GM23338 (cell line): ENCODE data around the gene RNFT2. TPM values are rescaled to one million over a fixed set of nuclear protein-coding genes. Genes with fewer than 3 reads are reported as not detected.

Experiments used
- ATAC-seq: fragments of 200-7000 bp; cut with Tn5 transposase; 3 replicates; pipeline ENCODE4 v1.9.1; 2020
- DNase-seq: peaks from one replicate; pipeline ENCODE4 v3.0.0-alpha.2; 2015; ENCODE audit warnings: low spot score
- H2AFZ ChIP-seq: fragments of 200-600 bp; sonication (generic); 2 replicates; pipeline ENCODE4 v1.8.0; 2016; ENCODE audit warnings: antibody characterized with exemption, mild to moderate bottlenecking, moderate library complexity
- H3F3A ChIP-seq: fragments of 200-600 bp; sonication (generic); replicated peaks from 2 replicates; pipeline ENCODE4 v1.8.0; 2017; ENCODE audit warnings: antibody characterized with exemption, mixed run types, low read depth
- H3K27ac ChIP-seq: fragments of 200-600 bp; sonication (generic); 2 replicates; pipeline ENCODE4 v1.6.1; 2016; ENCODE audit warnings: low read depth
- H3K27me3 ChIP-seq: fragments of 200-600 bp; sonication (generic); 2 replicates; pipeline ENCODE4 v1.8.0; 2016; ENCODE audit warnings: mild to moderate bottlenecking, mixed run types, moderate library complexity; ENCODE audit not compliant: insufficient read depth
- H3K36me3 ChIP-seq: fragments of 200-600 bp; sonication (generic); 2 replicates; pipeline ENCODE4 v1.8.0; 2016; ENCODE audit warnings: mild to moderate bottlenecking; ENCODE audit not compliant: insufficient read depth
- H3K4me1 ChIP-seq: fragments of 200-600 bp; sonication (generic); 2 replicates; pipeline ENCODE4 v1.8.0; 2016; ENCODE audit warnings: mild to moderate bottlenecking, moderate library complexity; ENCODE audit not compliant: insufficient read depth
- H3K4me2 ChIP-seq: fragments of 200-600 bp; sonication (generic); 2 replicates; pipeline ENCODE4 v1.7.1; 2017; ENCODE audit warnings: mixed run types
- H3K4me3 ChIP-seq: fragments of 200-600 bp; sonication (generic); 2 replicates; pipeline ENCODE4 v1.6.1; 2016; ENCODE audit warnings: mixed run types
- H3K79me2 ChIP-seq: fragments of 200-600 bp; sonication (generic); replicated peaks from 2 replicates; pipeline ENCODE4 v1.8.0; 2017; ENCODE audit warnings: mild to moderate bottlenecking; ENCODE audit not compliant: insufficient read depth
- H3K9me2 ChIP-seq: fragments of 200-600 bp; sonication (generic); 2 replicates; pipeline ENCODE4 v1.8.0; 2017; ENCODE audit not compliant: insufficient read depth
- H4K20me1 ChIP-seq: fragments of 200-600 bp; sonication (generic); replicated peaks from 2 replicates; pipeline ENCODE4 v1.8.0; 2017; ENCODE audit warnings: mild to moderate bottlenecking; ENCODE audit not compliant: insufficient read depth
- H3K27ac Mint-ChIP-seq: 2 replicates; pipeline ENCODE4 v1.8.0; 2020; ENCODE audit warnings: inconsistent platforms, mild to moderate bottlenecking, moderate library complexity, mixed read lengths
- H3K27me3 Mint-ChIP-seq: 3 replicates; pipeline ENCODE4 v1.8.0; 2022; ENCODE audit warnings: low read depth, mild to moderate bottlenecking, moderate library complexity, mixed read lengths, inconsistent platforms; ENCODE audit not compliant: insufficient read depth, poor library complexity
- H3K36me3 Mint-ChIP-seq: 3 replicates; pipeline ENCODE4 v1.8.0; 2021; ENCODE audit warnings: low read depth, mild to moderate bottlenecking, inconsistent platforms, moderate library complexity, mixed read lengths
- H3K4me1 Mint-ChIP-seq: 3 replicates; pipeline ENCODE4 v1.8.0; 2020; ENCODE audit warnings: mild to moderate bottlenecking, inconsistent platforms, mixed read lengths
- H3K4me3 Mint-ChIP-seq: 3 replicates; pipeline ENCODE4 v1.8.0; 2021; ENCODE audit warnings: moderate library complexity, mild to moderate bottlenecking, inconsistent platforms, mixed read lengths
- H3K9me3 Mint-ChIP-seq: 3 replicates; pipeline ENCODE4 v1.8.0; 2020; ENCODE audit warnings: moderate library complexity, mild to moderate bottlenecking, inconsistent platforms, mixed read lengths
- CREB1 ChIP-seq: fragments of 250-450 bp; sonication (Bioruptor Pico); IDR thresholded peaks from 2 replicates; pipeline ENCODE4 v1.5.0; 2020; ENCODE audit warnings: low read depth, mild to moderate bottlenecking, moderate library complexity
- ETS1 ChIP-seq: IDR thresholded peaks from 2 replicates; pipeline ENCODE4 v1.6.1; 2016; ENCODE audit warnings: antibody characterized with exemption
- EZH2phosphoT487 ChIP-seq: fragments of 200-600 bp; sonication (generic); IDR thresholded peaks from one replicate; pipeline ENCODE4 v1.8.1; 2018; ENCODE audit warnings: antibody characterized with exemption; ENCODE audit not compliant: unreplicated experiment
- JUNB ChIP-seq: IDR thresholded peaks from one replicate; pipeline ENCODE4 v1.6.1; 2016; ENCODE audit warnings: antibody characterized with exemption; ENCODE audit not compliant: unreplicated experiment
- NANOG ChIP-seq: IDR thresholded peaks from 2 replicates; pipeline ENCODE4 v1.6.1; 2016; ENCODE audit warnings: antibody characterized with exemption, borderline replicate concordance
- POLR2AphosphoS5 ChIP-seq: IDR thresholded peaks from 2 replicates; pipeline ENCODE4 v1.6.1; 2016; ENCODE audit warnings: antibody characterized with exemption, low read depth
- REST ChIP-seq: IDR thresholded peaks from one replicate; pipeline ENCODE4 v1.6.1; 2018; ENCODE audit warnings: antibody characterized with exemption; ENCODE audit not compliant: unreplicated experiment
- STAT1 ChIP-seq: IDR thresholded peaks from one replicate; pipeline ENCODE4 v1.6.1; 2016; ENCODE audit warnings: antibody characterized with exemption; ENCODE audit not compliant: unreplicated experiment
- ZNF462 ChIP-seq: fragments of 250-450 bp; sonication (Bioruptor Pico); IDR thresholded peaks from 2 replicates; pipeline ENCODE4 v1.5.0; 2020; ENCODE audit warnings: mild to moderate bottlenecking, moderate library complexity
- polyA plus RNA-seq: library from polyadenylated mRNA; unstranded; fragments of >200 nt; fragmentation: Nextera tagmentation; extraction: Ambion mirVana; gene quantifications from 2 replicates; pipeline ENCODE4 v1.2.1, GENCODE V29; 2016
- total RNA-seq: library from RNA; depleted of rRNA; stranded (reverse); fragments of >200 nt; shearing (Covaris generic); gene quantifications from 2 replicates; pipeline ENCODE4 v1.2.3, GENCODE V29; 2014

The RNFT2 gene
- total and polyA plus RNA-seq, 2 experiments from 2014 or later, result 19.3 to 22.9 TPM

GRCh38 chr12:116839287-116839830 is 101.2 kb downstream of the RNFT2 start:
- DNase-seq (no peak), ATAC-seq (no peak)
- Histone ChIP-seq H3F3A (no peaks in the 10 kb centered on the region), H3K79me2 (no peaks in the 10 kb centered on the region), H3K4me3 (no peak overlapping the region), H2AFZ (no peak overlapping the region), H3K4me1 (peaks cover 7% of the 10 kb centered on the region; the same call in 1 of the 2 replicates), H4K20me1 (no peaks in the 10 kb centered on the region), H3K9me2 (no peaks in the 10 kb centered on the region), H3K36me3 (no peaks in the 10 kb centered on the region), H3K27me3 (no peaks in the 10 kb centered on the region), H3K27ac (no peak overlapping the region), H3K4me2 (no peak overlapping the region)
- Mint-ChIP-seq H3K27me3 (peaks cover 2% of the 10 kb centered on the region), H3K4me1 (peaks cover 4% of the 10 kb centered on the region; the same call in 2 of the 3 replicates), H3K9me3 (no peaks in the 10 kb centered on the region), H3K27ac (no peak overlapping the region), H3K4me3 (no peak overlapping the region), H3K36me3 (peaks cover 19% of the 10 kb centered on the region)
- TF ChIP-seq STAT1 (no peak), POLR2AphosphoS5 (no peak), EZH2phosphoT487 (no peak), NANOG (no peak), JUNB (no peak), CREB1 (CRISPR knock-in tag) (no peak), ETS1 (no peak), ZNF462 (CRISPR knock-in tag) (no peak), REST (no peak)
